Astrocyte (in vitro differentiated cells and primary cell): ENCODE measurements around the gene SLC26A3. TPM values are rescaled to one million over a fixed set of nuclear protein-coding genes. Genes with fewer than 3 reads are reported as not detected.

Source experiments
- DNase-seq: peaks from one replicate; pipeline ENCODE4 v3.0.0-alpha.2; 2010; ENCODE audit warnings: low read depth
- FAIRE-seq: peaks from 2 replicates; lab custom pipeline; 2011; peaks lifted over from hg19 to GRCh38; lab: Jason Lieb, UNC
- H2AFZ ChIP-seq: 2 replicates; pipeline ENCODE4 v1.6.0; 2012; ENCODE audit warnings: low read depth, low read length, inconsistent platforms
- H3K27ac ChIP-seq: 2 replicates; pipeline ENCODE4 v1.5.1; 2011; ENCODE audit warnings: low read depth, low read length, inconsistent platforms
- H3K27me3 ChIP-seq: 2 replicates; pipeline ENCODE4 v1.6.0; 2011; ENCODE audit warnings: low read length, inconsistent platforms; ENCODE audit not compliant: insufficient read depth
- H3K36me3 ChIP-seq: 2 replicates; pipeline ENCODE4 v1.5.1; 2011; ENCODE audit warnings: low read length, inconsistent platforms; ENCODE audit not compliant: insufficient read depth
- H3K4me1 ChIP-seq: 2 replicates; pipeline ENCODE4 v1.5.1; 2011; ENCODE audit warnings: low read length, inconsistent platforms; ENCODE audit not compliant: insufficient read depth
- H3K4me2 ChIP-seq: 2 replicates; pipeline ENCODE4 v1.6.0; 2012; ENCODE audit warnings: low read length, inconsistent platforms
- H3K4me3 ChIP-seq: 2 replicates; pipeline ENCODE4 v1.5.1; 2011; ENCODE audit warnings: low read depth, mild to moderate bottlenecking, low read length, inconsistent platforms; ENCODE audit not compliant: insufficient read depth
- H3K79me2 ChIP-seq: 2 replicates; pipeline ENCODE4 v1.6.0; 2012; ENCODE audit warnings: mild to moderate bottlenecking, low read length, inconsistent platforms; ENCODE audit not compliant: insufficient read depth
- H3K9ac ChIP-seq: 2 replicates; pipeline ENCODE4 v1.6.0; 2012; ENCODE audit warnings: mild to moderate bottlenecking, low read length, inconsistent platforms
- H3K9me3 ChIP-seq: 2 replicates; pipeline ENCODE4 v1.5.1; 2012; ENCODE audit warnings: low read depth, mild to moderate bottlenecking, low read length, inconsistent platforms; ENCODE audit not compliant: insufficient read depth
- H4K20me1 ChIP-seq: 2 replicates; pipeline ENCODE4 v1.6.0; 2012; ENCODE audit warnings: low read length, inconsistent platforms; ENCODE audit not compliant: insufficient read depth
- H3K27ac Mint-ChIP-seq: one replicate; pipeline ENCODE4 v1.8.0; 2021; ENCODE audit warnings: mild to moderate bottlenecking, mixed read lengths; ENCODE audit not compliant: unreplicated experiment
- H3K27me3 Mint-ChIP-seq: one replicate; pipeline ENCODE4 v1.8.0; 2021; ENCODE audit warnings: low read depth, mixed read lengths; ENCODE audit not compliant: unreplicated experiment
- H3K36me3 Mint-ChIP-seq: one replicate; pipeline ENCODE4 v1.8.0; 2021; ENCODE audit warnings: low read depth, mixed read lengths; ENCODE audit not compliant: unreplicated experiment
- H3K4me1 Mint-ChIP-seq: one replicate; pipeline ENCODE4 v1.8.0; 2021; ENCODE audit warnings: low read depth, mixed read lengths; ENCODE audit not compliant: unreplicated experiment
- H3K4me3 Mint-ChIP-seq: one replicate; pipeline ENCODE4 v1.8.0; 2021; ENCODE audit warnings: mild to moderate bottlenecking, moderate library complexity, mixed read lengths; ENCODE audit not compliant: unreplicated experiment
- H3K9me3 Mint-ChIP-seq: one replicate; pipeline ENCODE4 v1.8.0; 2021; ENCODE audit warnings: mild to moderate bottlenecking, mixed read lengths; ENCODE audit not compliant: unreplicated experiment
- EZH2 ChIP-seq: IDR thresholded peaks from 2 replicates; pipeline ENCODE4 v1.6.1; 2012; ENCODE audit warnings: mild to moderate bottlenecking, low read length, inconsistent platforms; ENCODE audit not compliant: insufficient read depth
- total RNA-seq: library from RNA; stranded (reverse); gene quantifications from 2 replicates; pipeline ENCODE4 v1.2.1, GENCODE V29; 2021
- TF ChIP-seq, protein P1 (sequence below): IDR thresholded peaks from 2 replicates; pipeline ENCODE4 v1.5.1; 2011; ENCODE audit warnings: low read depth, mild to moderate bottlenecking, inconsistent platforms, low read length, moderate library complexity; ENCODE audit not compliant: insufficient read depth

Gene SLC26A3
- total RNA-seq, 1 donor from 2014 or later: not detected

DNA sequence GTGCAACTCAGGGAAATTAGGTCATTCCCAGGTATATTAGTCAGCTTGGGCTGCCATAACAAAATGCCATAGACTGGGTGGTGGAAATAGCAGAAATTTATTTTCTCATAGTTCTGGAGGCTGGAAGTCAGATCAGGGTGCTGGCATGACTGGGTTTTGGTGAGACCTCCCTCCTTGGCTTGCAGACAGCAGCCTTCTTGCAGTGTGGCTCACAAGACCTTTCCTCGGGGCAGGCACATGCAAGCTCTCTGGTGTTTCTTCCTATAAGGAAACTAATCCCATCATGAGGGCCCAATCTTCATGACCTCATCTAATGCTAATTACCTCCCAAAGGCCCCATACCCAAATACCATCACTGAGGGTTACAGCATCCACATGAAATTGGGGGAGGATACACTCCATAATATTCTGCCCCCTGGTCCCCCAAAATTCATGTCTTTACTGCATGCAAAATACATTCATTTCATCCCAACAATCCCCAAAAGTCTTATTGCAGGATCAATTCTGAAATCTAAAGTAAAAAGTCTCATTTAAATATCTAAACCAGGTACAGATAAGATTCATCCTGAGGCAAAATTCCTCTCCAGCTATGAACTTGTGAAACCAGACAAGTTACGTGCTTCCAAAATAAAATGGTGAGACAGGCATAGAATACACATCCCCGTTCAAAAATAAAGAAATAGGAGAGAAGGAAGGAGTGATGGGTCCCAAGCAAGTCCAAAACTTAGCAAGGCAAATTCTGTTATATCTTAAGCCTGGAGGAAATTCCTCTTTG lies 76.5 kb downstream of the SLC26A3 start:
- Histone ChIP-seq H3K4me2 (no peak overlapping the region), H3K4me1 (no peaks in the 10 kb centered on the region), H2AFZ (no peak overlapping the region), H4K20me1 (no peaks in the 10 kb centered on the region), H3K9ac (no peak overlapping the region), H3K27ac (no peak overlapping the region), H3K27me3 (peaks cover 11% of the 10 kb centered on the region), H3K4me3 (no peak overlapping the region), H3K9me3 (no peaks in the 10 kb centered on the region), H3K36me3 (no peaks in the 10 kb centered on the region), H3K79me2 (no peaks in the 10 kb centered on the region)
- DNase-seq (no peak), FAIRE-seq (no peak)
- Mint-ChIP-seq H3K4me1 (peaks cover 5% of the 10 kb centered on the region), H3K4me3 (no peak overlapping the region), H3K27me3 (peaks cover 6% of the 10 kb centered on the region), H3K27ac (no peak overlapping the region), H3K9me3 (no peaks in the 10 kb centered on the region), H3K36me3 (no peaks in the 10 kb centered on the region)
- TF ChIP-seq, protein P1, sequence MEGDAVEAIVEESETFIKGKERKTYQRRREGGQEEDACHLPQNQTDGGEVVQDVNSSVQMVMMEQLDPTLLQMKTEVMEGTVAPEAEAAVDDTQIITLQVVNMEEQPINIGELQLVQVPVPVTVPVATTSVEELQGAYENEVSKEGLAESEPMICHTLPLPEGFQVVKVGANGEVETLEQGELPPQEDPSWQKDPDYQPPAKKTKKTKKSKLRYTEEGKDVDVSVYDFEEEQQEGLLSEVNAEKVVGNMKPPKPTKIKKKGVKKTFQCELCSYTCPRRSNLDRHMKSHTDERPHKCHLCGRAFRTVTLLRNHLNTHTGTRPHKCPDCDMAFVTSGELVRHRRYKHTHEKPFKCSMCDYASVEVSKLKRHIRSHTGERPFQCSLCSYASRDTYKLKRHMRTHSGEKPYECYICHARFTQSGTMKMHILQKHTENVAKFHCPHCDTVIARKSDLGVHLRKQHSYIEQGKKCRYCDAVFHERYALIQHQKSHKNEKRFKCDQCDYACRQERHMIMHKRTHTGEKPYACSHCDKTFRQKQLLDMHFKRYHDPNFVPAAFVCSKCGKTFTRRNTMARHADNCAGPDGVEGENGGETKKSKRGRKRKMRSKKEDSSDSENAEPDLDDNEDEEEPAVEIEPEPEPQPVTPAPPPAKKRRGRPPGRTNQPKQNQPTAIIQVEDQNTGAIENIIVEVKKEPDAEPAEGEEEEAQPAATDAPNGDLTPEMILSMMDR: no peak
- no peak for TF ChIP-seq EZH2

GRCh38 chr7:107725138-107725740 lies 77.8 kb downstream of the SLC26A3 start:
- H4K20me1 ChIP-seq: no peaks in the 10 kb centered on the region
- no peak overlapping the region for H3K9ac ChIP-seq
- peaks cover 11% of the 10 kb centered on the region for H3K27me3 ChIP-seq
- DNase-seq: peak; percentile 41
- Mint-ChIP-seq H3K4me3 (no peak overlapping the region), H3K27me3 (peaks cover 6% of the 10 kb centered on the region), H3K27ac (no peak overlapping the region), H3K36me3 (no peaks in the 10 kb centered on the region), H3K9me3 (no peaks in the 10 kb centered on the region), H3K4me1 (peaks cover 5% of the 10 kb centered on the region)
- peak; percentile 50 for FAIRE-seq
- no peaks in the 10 kb centered on the region for H3K9me3 ChIP-seq
- no peak overlapping the region for H3K27ac ChIP-seq
- H3K4me1 ChIP-seq: no peaks in the 10 kb centered on the region
- H3K4me3 ChIP-seq: no peak overlapping the region
- TF ChIP-seq, protein P1: peak; percentile 67
- no peak for TF ChIP-seq EZH2
- no peak overlapping the region for H2AFZ ChIP-seq
- H3K79me2 ChIP-seq: no peaks in the 10 kb centered on the region
- H3K4me2 ChIP-seq: no peak overlapping the region
- no peaks in the 10 kb centered on the region for H3K36me3 ChIP-seq

DNA sequence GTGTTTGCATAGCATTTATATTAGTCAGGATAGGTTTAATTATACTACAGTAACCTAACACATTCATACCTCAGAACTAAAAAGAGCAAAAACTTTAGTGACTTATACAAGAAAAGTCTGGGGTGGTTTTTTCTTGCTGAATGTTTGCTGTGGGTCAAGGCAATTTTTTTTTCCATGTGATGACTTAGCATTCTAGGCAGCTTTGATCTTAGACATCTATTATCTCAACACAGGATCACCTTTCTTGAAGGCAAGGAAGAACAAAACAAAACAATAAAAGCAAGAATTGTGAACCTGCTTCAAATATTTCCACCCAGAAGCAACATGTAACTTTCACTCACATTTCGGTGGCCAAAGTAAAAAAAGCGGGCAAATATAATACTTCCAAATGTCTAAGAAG lies 79.8 kb downstream of the SLC26A3 start:
- peaks cover 8% of the 10 kb centered on the region for H3K27me3 ChIP-seq
- TF ChIP-seq, protein P1: no peak
- no peak for TF ChIP-seq EZH2
- Mint-ChIP-seq H3K27me3 (peaks cover 6% of the 10 kb centered on the region), H3K4me1 (peaks cover 11% of the 10 kb centered on the region), H3K9me3 (no peaks in the 10 kb centered on the region), H3K27ac (no peak overlapping the region), H3K4me3 (no peak overlapping the region), H3K36me3 (no peaks in the 10 kb centered on the region)
- no peak overlapping the region for H2AFZ ChIP-seq
- H3K9ac ChIP-seq: no peak overlapping the region
- H3K27ac ChIP-seq: no peak overlapping the region
- H3K36me3 ChIP-seq: no peaks in the 10 kb centered on the region
- H3K9me3 ChIP-seq: no peaks in the 10 kb centered on the region
- H3K4me1 ChIP-seq: no peaks in the 10 kb centered on the region
- H3K4me3 ChIP-seq: no peak overlapping the region
- H4K20me1 ChIP-seq: no peaks in the 10 kb centered on the region
- H3K4me2 ChIP-seq: no peak overlapping the region
- H3K79me2 ChIP-seq: no peaks in the 10 kb centered on the region
- no peak for DNase-seq
- FAIRE-seq: no peak
